ENCODE measurements around the gene MRPL53.
"Not testable (repeated sequence)": the region's sequence is repeated elsewhere in the genome, so short reads cannot be mapped to it uniquely, and the experiment has no call there.

The MRPL53 gene

DNA sequence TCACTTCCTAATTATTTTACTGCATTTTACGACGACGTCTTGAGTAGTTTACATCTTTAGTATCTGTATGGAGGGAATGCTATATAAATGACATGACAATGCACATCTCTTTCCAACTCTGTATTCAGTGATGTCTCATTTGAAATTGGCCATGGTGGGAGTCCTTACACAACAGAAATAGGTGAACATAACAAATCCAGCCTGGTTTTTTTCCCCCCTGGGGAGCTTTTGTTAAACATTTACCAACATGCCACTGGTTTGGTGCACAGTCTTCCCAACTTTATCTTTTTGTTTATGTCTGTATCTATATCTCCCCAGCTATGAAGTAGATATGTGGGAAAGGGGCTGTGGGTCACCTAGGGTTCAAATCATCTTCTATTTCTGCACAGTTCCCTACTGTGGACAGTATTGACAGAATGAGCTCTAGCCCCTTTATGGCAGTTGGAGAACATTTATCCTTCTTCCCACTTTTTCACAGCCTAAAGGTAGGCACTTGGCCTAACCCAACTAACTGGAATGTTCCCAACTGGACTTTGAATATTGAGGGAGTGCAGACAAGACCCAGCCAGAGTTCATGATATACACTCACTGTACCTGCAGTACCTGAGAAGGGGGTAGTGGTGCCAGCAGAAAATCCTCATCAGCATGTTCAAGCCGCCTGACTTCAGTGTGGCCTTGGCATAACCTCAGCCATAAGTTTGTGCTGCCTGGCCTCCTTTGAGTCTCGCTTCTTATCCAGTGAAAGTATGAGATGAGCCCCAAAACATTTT is 25.1 kb downstream of the MRPL53 start:
- DNase-seq, result no peak

GRCh38 chr2:74444498-74445318 is 27.8 kb downstream of the MRPL53 start:
- DNase-seq, result no peak

DNA sequence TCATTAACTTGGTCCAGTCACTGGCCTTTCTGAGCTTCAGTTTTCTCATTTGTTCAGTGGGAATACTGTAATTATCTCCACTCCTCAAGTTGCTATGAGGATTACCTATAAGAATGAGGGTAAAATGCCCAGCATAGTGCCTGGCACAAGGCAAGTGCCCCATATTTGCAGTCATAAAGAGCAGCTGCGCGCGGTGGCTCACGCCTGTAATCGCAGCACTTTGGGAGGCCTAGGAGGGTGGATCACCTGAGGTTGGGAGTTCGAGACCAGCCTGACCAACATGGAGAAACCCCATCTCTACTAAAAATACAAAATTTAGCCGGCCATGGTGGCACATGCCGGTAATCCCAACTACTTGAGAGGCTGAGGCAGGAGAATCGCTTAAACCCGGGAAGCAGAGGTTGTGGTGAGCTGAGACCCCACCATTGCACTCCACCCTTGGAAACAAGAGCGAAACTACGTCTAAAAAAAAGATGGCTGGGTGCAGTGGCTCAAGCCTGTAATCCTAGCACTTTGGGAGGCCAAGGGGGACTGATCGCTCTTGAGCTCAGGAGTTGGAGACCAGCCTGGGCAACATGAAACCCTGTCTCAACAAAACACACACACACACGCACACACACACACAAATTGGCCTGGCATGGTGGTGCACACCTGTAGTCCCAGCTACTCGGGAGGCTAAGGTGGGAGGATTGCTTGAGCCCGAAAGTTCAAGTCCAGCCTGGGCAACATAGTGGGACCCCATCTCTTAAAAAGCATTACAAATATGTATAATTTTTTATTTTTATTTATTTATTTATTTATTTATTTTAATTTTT is 29.8 kb downstream of the MRPL53 start:
- DNase-seq, result not testable (repeated sequence)

GRCh38 chr2:74441690-74442482 is 30.6 kb downstream of the MRPL53 start, which contains the start of gene RTKN:
Gene RTKN (minus strand): TSS chr2:74441937. CDS start chr2:74441816, 121 bp downstream.
- no peak for DNase-seq

DNA sequence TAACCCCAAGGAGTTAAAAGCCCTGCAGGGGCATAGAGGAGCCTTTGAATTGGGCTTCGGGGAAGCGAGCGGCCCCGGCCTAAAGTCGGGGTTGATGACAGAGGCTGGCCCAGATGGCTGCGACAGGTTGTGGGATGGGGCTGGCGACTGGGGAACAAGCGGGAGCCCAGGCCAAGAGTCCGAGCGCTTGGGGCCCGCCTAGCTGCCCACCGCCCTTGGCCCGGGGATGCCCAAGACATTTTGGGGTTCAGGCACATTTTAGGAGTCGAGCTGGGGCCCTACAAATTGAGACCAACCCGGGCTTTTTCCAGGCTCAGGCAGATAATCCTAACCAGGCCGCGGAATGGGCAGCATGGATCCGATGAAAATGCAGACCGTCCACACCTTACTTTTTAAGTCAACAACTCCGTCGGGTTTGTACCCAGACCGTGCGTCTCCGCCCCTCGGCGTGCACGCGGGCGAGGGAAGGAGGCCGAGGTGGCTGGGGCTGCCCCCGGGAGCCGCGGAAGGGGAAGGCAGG is 31.2 kb downstream of the MRPL53 start:
- DNase-seq, result no peak

- peak; percentile 48 for DNase-seq
These were observed 31.9 kb downstream of the MRPL53 start for GRCh38 chr2:74440378-74441169.

GRCh38 chr2:74439803-74440377 is 32.6 kb downstream of the MRPL53 start:
- no peak for DNase-seq

DNA sequence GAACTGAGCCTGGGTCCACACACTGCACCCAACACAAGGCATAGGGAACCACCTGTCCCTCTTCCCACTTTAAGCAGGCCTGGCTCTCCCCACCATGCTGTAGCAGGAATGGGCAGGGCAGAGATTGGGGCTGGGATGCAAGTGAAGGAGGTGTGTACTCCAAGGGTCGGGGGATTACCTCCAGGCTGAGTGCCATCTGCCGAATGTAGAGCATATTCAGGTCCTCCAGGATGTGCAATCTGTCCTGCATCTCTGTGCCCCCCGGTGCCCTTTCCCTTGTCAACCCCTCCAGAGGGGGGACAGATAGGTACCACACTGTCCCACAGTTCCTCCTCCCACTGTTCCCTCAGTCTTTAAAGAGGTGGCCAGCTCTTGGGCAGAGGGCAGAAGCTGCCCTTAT is 33.1 kb downstream of the MRPL53 start:
- no peak for DNase-seq

DNA sequence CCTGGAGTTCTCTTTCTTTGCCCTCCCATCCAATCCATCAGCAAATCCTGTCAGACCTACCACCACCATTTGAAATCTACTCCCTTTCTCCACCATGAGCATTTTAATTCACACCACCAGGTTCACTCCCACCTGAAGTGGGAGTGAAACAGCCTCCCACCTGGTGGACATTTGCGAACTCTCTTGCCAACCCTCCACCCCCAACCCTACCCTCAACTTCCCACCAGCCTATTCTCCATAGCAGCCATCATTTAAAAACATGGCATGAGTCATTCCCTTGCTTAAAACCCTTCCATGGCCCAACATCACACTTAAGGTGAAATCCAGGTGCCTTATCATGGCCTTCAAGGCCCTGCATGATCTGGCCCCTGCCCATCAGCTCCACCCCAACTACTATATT is 34.2 kb downstream of the MRPL53 start:
- DNase-seq, result no peak

DNA sequence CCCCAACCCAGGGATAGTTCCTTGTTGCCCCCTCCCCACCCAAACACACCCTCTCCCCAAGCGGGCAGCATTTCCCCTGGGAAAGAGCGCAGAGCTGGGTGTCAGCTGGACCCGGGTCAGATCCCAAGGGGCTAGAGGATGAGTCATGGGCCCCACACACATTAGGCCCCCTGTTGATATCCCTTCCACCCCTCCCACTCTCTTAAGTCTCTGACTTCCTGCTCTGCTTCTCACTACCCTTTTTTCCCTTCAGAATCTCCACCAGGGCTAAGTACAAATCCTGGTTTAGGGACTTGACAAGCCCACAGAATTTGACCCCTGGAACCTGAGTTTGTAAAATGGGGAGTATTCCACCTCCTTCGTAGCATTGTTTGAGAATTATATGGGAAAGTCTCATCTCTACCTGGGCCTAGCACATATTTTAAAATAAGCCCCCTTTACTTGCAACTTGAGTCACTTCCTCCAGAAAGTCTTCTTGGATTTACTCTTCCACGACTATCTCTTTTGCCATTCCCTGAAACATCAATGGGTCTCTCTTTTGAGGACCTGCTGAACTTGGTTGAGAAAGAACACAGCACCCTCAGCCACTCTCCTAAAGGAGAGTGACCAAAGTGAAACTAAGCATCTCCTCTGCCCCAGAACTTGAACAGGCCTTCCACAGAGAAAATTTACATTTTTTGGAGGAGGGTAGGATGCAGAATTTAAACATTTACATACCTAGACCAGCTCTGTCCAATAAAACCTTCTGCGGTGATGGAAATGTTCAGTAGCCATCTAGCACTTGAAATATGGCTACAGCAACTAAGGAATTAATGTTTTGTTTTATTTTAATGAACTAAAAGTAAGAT is 35.4 kb downstream of the MRPL53 start:
- DNase-seq, result no peak

GRCh38 chr2:74436111-74436805 is 36.2 kb downstream of the MRPL53 start:
- no peak for DNase-seq

- no peak for DNase-seq
These were observed 42.0 kb downstream of the MRPL53 start for GRCh38 chr2:74430502-74430901.

DNA sequence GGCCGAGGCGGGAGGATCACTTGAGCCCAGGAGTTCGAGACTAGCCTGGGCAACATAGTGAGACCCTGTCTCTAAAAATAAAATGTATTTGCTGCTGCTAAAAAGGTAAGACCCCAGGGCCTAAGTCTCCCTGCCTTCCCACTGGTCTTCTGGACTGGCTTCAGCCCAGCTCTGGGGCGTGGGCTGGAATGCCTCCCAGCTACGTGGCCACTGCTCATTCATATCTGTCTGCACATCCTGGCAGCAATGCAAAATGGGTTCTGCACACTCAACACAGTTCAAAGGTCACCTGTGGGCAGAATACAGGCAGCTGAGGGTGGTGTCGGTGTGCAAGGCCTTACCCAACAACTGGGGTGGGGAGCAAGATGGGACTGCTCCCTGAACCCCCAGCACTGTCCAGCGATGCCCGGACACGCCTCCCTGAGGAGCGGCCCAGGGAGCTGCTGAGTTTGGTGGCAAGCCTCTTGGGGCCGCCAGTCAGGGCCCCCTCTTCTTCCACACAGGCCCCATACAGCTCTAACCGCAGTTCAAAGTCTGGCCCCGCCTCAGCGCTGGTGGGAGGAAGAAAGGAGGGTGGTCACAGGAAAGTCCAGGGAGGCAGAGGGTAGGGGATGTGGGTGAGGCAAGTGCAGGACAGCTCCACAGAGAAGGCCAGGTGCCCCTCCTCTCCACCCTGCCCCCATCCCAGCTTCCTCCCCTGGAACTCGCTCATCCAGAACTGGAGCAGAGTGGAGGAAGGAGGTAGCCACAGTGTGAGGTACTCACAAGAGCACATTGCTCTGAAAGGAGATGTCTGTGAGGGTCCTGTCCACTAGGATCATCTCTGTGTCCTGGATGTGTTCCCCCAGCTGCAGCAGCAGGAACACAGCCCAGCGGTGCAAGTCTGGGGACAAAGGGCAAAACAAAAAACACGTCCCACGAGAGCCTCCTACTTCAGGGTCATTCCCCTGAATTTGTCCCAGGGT is 42.7 kb downstream of the MRPL53 start:
- no peak for DNase-seq

DNA sequence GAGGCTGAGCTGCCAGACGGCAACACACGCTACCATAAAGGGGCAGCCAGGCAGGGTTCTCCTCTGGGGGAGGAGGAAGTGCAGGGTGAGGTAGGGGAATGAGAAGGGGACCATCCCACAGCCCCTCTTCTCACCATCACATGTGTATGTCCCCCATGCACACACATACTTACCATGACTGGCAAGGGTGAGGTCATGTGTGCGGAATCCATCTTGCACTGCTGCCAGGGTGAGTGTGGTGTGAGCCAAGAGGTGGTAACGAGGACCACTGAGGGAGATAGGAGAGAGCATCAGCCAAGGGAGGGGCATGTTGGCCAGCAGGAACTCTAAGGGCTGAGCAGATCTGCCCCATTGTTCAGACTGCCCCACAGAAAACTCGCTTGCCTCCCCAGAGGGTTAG is 43.8 kb downstream of the MRPL53 start:
- no peak for DNase-seq

- no peak for DNase-seq
These were observed 44.9 kb downstream of the MRPL53 start for GRCh38 chr2:74427551-74427950.

DNA sequence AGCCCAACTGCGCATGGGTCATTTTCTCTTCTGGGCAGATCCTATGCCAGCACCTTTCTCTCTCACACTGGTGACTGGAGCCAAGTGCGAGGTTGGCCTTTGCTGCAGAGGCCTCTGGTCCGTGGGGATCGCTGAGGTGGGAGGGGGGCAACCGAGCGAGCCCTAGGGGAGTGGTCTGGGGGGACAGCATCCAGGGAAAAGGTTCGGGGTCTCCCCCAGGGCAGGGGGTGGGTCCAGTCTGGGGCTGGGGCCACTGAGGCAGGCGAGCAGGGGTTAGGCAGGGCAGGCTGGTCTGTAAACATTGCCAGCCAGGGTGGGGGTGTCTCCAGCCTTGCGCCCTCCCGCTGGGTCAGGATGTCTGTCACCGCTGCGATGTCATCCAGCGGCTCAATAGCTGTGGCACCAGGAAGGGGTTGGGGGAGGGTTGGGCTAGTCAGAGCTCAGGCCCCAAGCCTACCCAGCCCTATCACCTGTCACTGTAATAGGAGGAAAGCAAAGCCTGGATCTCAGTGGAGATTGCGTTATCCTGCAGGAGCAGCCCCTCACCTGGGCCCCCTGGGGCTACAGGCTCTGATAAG is 46.2 kb downstream of the MRPL53 start:
- no peak for DNase-seq

GRCh38 chr2:74425523-74425922 is 47.0 kb downstream of the MRPL53 start:
- DNase-seq, result no peak

DNA sequence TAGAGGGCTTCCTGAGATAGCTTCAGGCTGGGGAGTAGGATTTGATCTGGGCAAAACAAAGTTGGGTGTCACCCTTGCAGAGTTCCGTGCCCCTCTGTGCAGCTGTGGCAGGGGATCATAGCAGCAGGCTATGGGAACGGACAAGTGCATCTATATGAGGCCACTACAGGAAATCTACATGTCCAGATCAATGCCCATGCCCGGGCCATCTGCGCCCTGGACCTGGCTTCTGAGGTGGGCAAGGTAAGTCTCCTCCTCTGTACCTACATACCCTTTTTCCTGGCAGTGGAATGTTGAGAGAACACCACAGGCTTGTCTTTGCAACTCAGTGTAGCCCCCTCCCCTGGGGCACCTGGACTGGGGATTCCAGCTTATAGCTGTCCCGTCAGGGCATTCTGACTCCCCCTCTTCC is 47.5 kb downstream of the MRPL53 start:
- no peak for DNase-seq

Measured in stimulated activated CD4-positive, alpha-beta T cell treated with anti-CD3 and anti-CD28 coated beads, Interleukin-4, amount 100 ng/mL, for 24 hours (primary cell).